T47D (cell line): ENCODE results near the gene LRRC25.
"Not testable (repeated sequence)": the region's sequence is repeated elsewhere in the genome, so short reads cannot be mapped to it uniquely, and the experiment has no call there.

Source experiments
- DNase-seq, 2 experiments: peaks; one replicate each; pipeline versions ENCODE4 v3.0.0 to v3.0.0-alpha.2; 2011 to 2012; ENCODE audit warnings: low read depth in 1 of 2, low spot score in 1 of 2
- JUND ChIP-seq: IDR thresholded peaks from 2 replicates; pipeline ENCODE4 v1.6.1; 2012; ENCODE audit warnings: low read depth
- in situ Hi-C: cut with HindIII; loops from 2 replicates; pipeline ENCODE4 v1.10.0; 2016; ENCODE audit warnings: low sequenced_read_pairs, low pct_unique_long_range_greater_than_20kb

The LRRC25 gene

DNA sequence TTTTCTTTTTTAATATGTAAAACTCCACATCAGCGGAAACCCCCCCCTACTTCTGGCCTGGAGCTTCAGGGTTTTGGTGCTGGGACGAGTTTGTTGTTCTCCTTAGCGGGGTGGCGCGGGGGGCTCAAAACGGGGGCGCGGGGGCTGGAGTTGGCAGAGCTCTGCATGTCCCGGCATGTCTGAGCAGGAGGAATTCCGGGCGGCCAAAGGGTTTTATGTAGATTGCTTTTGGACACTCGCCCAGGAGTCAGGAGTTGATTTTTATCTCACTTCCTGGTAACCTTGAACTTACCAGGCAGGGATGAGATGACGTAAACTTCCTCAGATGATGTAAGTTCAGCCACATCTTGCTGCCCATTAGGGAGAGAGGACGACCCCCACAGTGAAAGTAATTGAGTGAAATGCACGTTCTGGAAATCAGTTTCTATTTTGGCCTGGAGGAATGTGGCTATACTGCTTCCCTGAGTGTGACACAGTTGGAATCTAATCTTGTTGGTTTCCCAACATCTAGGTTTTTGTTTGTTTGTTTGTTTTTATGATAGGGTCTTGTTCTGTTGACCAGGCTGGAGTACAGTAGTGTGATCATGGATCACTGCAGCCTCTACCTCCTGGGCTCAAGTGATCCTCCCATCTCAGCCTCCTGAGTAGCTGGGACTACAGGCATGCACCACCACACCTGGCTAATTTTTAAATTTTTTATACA lies 32.4 kb downstream of the LRRC25 start:
- in situ Hi-C loops: no loop called here
- peak; percentile 36; the same call in 1 of the 2 replicates for TF ChIP-seq JUND
- DNase-seq: peak; percentile 45 to 95

DNA sequence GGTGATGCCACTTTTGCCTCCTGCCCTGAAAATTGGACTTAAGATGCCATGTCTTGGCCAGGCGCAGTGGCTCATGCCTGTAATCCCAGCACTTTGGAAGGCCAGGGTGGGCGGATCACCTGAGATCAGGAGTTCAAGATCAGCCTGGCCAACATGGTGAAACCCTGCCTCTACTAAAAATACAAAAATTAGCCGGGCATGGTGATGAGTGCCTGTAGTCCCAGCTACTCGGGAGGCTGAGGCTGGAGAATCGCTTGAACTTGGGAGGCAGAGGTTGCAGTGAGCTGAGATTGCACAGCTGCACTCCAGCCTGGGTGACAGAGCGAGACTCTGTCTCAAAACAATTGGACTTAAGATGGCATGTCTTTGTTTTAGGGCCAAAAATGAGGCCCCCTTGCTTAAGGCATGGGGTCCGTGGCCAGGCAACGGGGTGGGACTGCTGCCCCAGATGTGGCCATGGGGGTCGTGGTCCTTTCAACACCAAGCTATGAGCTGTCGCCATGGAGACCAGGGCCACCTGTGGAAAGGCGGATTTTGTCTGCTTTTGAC lies 33.1 kb downstream of the LRRC25 start:
- in situ Hi-C loops, DNase-seq: not testable (repeated sequence)

DNA sequence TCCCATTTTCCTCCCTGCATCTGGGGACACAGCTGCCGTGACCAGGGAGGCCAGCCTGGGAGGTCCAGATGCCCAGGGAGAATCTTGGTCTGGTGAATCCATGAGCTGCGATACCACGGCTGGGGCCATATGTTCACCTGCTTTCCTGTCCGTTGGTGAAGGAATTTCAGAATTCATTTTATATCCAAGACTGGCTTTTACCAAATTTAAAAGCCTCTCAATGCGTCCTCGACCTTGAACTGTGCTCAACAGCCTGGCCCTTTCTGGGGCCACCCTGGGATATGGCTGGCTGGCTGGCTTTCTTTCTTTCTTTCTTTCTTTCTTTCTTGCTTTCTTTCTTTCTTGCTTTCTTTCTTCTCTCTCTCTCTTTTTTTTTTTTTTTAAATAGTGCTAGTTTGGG lies 33.6 kb downstream of the LRRC25 start:
- TF ChIP-seq JUND: no peak
- in situ Hi-C loops: no loop called here
- DNase-seq: no peak

DNA sequence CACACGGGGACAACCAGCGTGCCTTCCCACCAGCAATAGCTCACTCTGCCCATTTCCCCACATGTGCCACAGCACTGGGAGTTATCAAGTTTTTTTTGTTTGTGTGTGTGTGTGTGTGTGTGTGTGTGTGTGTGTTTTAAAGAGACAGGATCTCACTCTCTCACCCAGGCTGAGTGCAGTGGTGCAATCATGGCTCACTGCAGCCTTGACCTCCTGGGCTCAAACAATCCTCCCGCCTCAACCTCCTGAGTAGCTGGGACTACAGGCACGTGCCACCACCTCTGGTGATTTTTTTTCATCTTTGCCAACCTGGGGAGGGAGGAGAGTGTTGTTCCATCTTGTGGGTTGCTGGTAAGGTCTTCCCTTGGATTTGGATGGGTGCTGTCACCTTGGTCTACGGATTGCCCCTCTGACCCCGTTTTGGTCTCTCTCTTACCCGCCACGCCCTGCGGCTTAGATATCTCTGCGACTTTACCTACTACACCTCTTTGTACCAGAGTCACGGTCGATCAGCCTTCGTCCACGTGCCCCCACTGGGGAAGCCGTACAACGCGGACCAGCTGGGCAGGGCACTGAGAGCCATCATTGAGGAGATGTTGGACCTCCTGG lies 34.4 kb downstream of the LRRC25 start:
- TF ChIP-seq JUND: no peak
- in situ Hi-C loops: no loop called here
- DNase-seq: no peak

DNA sequence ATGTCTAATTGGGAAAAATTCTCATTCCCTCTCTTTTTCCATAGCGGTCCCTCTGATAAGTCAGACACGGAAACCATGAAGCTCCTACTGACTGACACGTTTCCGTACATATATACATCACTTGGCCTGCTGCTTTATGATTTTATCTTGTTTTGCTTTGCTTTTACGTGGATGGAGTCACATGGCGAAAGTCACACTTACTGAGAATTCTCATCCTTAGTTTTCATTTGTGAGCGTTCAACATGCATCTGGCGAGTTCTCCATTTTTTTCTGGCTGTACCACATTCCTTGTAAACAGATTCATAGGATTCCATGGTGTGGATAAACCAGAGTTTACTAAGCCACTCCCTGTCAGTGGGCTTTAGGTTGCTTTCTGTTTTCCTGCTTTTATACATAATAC lies 35.8 kb downstream of the LRRC25 start:
- in situ Hi-C loops: no loop called here

DNA sequence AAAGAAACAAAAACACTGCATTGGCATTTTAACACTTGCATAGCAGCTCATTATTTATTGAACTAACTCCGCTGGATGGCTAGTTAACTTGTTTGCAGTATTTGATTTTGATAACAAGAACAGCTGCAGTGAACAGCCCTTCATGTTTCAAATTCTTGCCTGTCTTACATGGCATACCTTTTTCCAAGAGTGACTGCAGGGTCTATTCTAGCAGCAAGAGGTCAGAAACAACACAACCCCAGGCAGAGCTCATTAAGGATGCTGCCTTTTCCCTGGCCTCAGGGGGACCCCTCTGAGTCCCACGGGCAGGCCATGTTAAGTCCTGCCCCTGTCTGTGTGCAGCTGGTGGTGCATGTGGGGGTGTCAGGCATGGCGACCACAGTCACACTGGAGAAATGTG lies 40.4 kb downstream of the LRRC25 start:
- TF ChIP-seq JUND: no peak
- in situ Hi-C loops: no loop called here
- DNase-seq: no peak

More for the DNA sequence above, 35.8 kb downstream of the LRRC25 start:
- DNase-seq: no peak
- TF ChIP-seq JUND: no peak

DNA sequence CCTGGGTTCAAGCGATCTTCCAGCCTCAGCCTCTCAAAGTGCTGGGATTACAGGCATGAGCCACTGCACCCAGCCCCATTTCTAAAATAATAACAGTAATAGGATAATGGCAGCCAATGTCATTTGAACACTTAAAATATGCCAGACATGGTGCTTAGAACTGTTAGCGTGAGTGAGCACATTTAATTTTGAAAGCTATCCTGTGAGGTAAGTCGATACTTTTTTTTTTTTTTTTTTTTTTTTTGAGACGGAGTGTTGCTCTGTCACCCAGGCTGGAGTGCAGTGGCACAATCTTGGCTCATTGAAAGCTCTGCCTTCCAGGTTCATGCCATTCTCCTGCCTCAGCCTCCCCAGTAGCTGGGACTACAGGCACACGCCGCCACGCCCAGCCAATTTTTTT lies 42.7 kb downstream of the LRRC25 start:
- DNase-seq, in situ Hi-C loops: not testable (repeated sequence)

DNA sequence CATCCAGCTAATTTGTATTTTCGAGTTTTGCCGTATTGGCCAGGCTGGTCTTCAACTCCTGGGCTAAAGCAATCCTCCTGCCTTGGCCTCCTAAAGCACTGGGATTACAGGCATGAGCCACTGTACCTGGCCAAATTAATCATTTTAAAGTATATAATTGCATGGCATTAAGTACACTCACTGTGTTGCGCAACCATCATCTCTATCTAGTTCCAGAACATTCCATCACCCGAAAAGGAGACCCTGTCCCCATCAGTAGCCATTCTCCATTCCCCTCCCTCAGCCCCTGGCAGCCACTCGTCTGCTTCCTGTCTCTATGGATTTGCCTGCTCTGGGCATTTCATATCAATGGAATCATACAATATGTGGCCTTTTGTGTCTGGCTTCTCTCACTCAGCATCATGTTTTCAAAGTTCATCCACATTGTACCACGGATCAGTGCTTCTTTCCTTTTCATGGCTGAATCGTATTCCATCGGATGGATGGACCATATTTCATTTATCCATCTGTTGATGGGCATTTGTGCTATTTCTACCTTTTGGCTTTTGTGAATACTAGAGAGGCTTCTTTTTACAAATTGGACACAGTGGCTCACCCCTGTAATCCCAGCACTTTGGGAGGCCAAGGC lies 43.9 kb downstream of the LRRC25 start:
- in situ Hi-C loops: no loop called here
- no peak for DNase-seq
- no peak for TF ChIP-seq JUND

DNA sequence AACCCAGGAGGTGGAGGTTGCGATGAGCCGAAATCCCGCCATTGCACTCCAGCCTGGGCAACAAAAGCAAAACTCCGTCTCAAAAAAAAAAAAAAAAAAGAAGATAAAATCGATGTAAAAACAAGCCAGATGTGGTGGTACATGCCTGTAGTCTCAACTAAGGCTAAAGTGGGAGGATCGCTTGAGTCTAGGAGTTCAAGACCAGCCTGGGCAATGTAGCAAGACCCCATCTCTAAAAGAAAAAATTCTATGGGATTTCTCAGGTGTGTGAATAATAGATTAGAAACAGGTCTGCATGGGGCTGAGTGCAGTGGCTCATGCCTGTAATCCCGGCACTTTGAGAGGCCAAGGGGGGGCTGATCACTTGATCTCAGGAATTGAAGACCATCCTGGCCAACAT lies 45.9 kb downstream of the LRRC25 start:
- TF ChIP-seq JUND: no peak
- in situ Hi-C loops: no loop called here
- no peak for DNase-seq

DNA sequence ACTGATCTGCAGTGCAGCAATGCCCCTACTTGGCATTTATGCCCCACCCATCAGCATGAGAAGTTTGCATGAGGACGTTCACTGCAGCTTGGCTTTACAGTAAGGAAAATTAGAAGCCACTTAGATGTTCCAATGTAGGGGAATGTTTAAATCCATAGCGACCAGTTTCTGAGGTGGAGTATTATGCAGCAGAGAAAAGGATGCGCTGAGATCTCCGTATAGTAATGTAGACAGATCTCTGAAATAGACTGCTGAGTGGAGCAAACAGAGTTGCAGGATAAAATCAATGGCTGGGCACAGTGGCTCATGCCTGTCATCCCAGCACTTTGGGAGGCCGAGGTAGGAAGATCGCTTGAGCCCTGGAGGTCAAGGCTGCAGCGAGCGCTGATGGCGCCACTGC lies 46.9 kb downstream of the LRRC25 start:
- TF ChIP-seq JUND: no peak
- no peak for DNase-seq
- in situ Hi-C loops: no loop called here

DNA sequence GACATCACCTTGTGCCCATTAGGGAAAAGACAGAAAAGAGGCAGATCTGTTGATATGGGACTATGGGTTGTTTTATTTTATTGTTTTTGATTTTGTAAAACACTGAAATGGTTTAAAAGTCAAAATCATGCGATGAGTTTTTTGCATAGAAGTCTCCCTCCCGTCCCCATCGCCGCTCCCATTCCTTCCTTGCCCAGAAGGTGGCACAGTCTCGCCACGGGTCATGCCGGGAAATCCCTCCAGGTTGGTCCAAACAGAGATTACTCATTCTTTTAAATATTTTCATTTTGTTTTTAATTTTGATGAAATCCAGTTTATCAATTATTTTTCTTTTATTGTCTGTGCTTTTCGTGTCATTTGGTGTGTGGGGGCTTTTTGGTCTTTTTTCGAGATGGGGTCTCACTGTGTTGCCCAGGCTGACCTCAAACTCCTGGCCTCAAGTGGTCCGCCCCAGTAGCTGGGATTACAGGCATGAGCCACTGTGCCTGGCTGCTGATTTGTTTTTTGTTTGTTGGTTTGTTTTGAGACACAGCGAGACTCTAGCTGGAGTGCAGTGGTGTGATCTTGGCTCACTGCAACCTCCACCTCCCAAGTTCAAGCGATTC lies 47.8 kb downstream of the LRRC25 start:
- peak; percentile 45 to 50 for DNase-seq
- in situ Hi-C loops: no loop called here
- no peak for TF ChIP-seq JUND

DNA sequence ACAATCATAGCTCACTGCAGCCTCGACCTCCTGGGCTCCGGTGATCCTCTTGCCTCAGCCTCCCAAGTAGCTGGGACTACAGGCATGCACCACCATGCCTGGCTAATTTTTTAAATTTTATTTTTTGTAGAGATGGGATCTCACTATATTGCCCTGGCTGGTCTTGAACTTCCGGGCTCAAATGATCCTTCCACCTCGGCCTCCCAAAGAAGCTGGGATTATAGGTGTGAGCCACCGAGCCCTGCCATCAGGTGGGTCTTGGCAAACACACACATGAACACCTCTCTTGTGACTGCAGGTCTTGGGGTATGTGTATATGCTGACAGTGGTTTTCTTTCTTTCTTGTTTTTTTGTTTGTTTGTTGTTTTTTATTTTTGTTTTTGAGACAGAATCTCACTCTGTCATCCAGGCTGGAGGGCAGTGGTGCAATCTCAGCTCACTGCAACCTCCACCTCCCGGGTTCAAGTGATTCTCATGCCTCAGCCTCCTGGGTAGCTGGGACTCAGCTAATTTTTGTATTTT lies 48.5 kb downstream of the LRRC25 start:
- not testable (repeated sequence) for DNase-seq

DNA sequence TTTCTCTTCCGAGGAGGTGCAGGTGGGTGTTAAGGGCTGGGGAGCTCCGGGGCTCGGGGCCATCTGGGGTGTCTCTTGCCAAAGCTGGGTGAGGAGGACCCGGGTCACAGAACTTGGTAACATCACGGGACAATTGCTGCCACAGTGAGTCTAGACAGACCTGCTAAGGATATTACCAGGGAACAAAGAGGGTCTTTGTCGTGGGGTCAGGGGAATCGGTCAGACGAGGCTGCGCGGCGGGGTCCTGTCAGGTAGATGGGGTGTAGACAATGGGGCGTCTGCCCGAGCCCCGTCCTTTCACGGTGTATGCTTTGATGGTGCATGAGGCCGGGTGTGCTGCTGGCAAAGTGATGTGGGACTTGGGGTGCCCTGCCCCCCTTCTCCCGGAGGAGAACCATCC lies 49.3 kb downstream of the LRRC25 start:
- DNase-seq: no peak
- no peak for TF ChIP-seq JUND
- in situ Hi-C loops: no loop called here

More for the DNA sequence above, 48.5 kb downstream of the LRRC25 start:
- in situ Hi-C loops: not testable (repeated sequence)
